ENCODE results near the gene OSBPL10. TPM values are rescaled to one million over a fixed set of nuclear protein-coding genes. Genes with fewer than 3 reads are reported as not detected.
A peak's percentile ranks its signal among the peaks of the same experiment; 100 is the strongest.

Gene OSBPL10
- total and polyA plus RNA-seq, 2 of the 4 experiments (the other 2 are of a cell fraction) = 9.5 to 10.1 TPM

- POLR2A ChIA-PET (ENCODE audit: unreplicated experiment) = interaction anchor here (0.5 kb wide), 1 partner anchor 10 kb away, joined by 4 read pairs; no protein-coding TSS in a partner anchor
- intact Hi-C loops (cut with micrococcal nuclease) = loop anchor here (5.0 kb wide), 1 partner anchor 34 kb away; no protein-coding TSS in a partner anchor
- H2BK5ac ChIP-seq (ENCODE audit: low read depth, low read length, poor library complexity, severe bottlenecking) = peak overlapping the region; percentile 28
- H3K9me3 ChIP-seq (ENCODE audit: control insufficient read depth, insufficient read depth, low read length) = no peaks in the 10 kb centered on the region
- peak overlapping the region; percentile 69 for H2BK120ac ChIP-seq (ENCODE audit: low read depth, low read length)
- TF ChIP-seq NFE2L2 (IDR thresholded peaks at IDR 0.05; ENCODE audit: low read depth, low read length) (no peak), RAD21 (IDR thresholded peaks at IDR 0.05; ENCODE audit: low read length) (no peak), MXI1 (IDR thresholded peaks at IDR 0.05; ENCODE audit: borderline replicate concordance, low read depth, low read length) (no peak)
- peak overlapping the region; percentile 13; the same call in 1 of the 3 replicates for H2BK15ac ChIP-seq (ENCODE audit: low read depth, low read length)
- peak overlapping the region; percentile 87 for H3K4ac ChIP-seq (ENCODE audit: low read depth, low read length)
- no peak overlapping the region; the same call in 1 of the 2 replicates for H3K56ac ChIP-seq (ENCODE audit: extremely low read depth, insufficient read depth, low read length)
- no peaks in the 10 kb centered on the region for H3K27me3 ChIP-seq (ENCODE audit: control insufficient read depth, insufficient read depth, low read length)
- CTCF ChIA-PET = interaction anchor here (0.6 to 1.5 kb wide), 2 partner anchors 9 to 22 kb away, joined by 3 to 4 read pairs; no protein-coding TSS in a partner anchor
- no peak overlapping the region for H2AK9ac ChIP-seq (replicated peaks; ENCODE audit: low read depth, low read length, poor library complexity)
- peak overlapping the region; percentile 64; the same call in 1 of the 2 replicates for H3K27ac ChIP-seq (ENCODE audit: insufficient read depth, low read length)
- ATAC-seq (ENCODE audit: low read depth) (peak; percentile 54), DNase-seq (peak; percentile 65)
- peak overlapping the region; percentile 85 for H3K14ac ChIP-seq (replicated peaks; ENCODE audit: low read depth, low read length)
- H3K9me1 ChIP-seq (ENCODE audit: insufficient read depth, low read length) = no peaks in the 10 kb centered on the region; the same call in none of the 2 replicates
- H4K20me1 ChIP-seq (ENCODE audit: insufficient read depth, low read length) = no peaks in the 10 kb centered on the region
- no peak overlapping the region for H3K4me3 ChIP-seq (ENCODE audit: insufficient read depth, low read depth, low read length)
- peak overlapping the region; percentile 46; the same call in 1 of the 2 replicates for H4K5ac ChIP-seq (ENCODE audit: low read depth, low read length)
- no CpG with 5 or more reads among the region's 4 CpGs for whole genome bisulfite sequencing, 2 experiments (ENCODE audit: extremely low coverage in 2 of 2, insufficient read length in 1 of 2)
- H3K9ac ChIP-seq (ENCODE audit: low read depth, low read length) = no peak overlapping the region
- peak overlapping the region; percentile 98 for H3K4me2 ChIP-seq (ENCODE audit: low read depth, low read length)
- BruUV-seq (replicated peaks) = no TSS peak
- peaks cover 8% of the 10 kb centered on the region for H3K4me1 ChIP-seq (ENCODE audit: control insufficient read depth, insufficient read depth, low read length)
- dilution Hi-C loops (cut with HindIII; ENCODE audit: low sequenced_read_pairs, unreplicated experiment) = no loop called here
- H2AFZ ChIP-seq (replicated peaks; ENCODE audit: low read length, poor library complexity) = no peak overlapping the region
- H2BK20ac ChIP-seq (ENCODE audit: low read depth, low read length) = peak overlapping the region; percentile 72
- H4K91ac ChIP-seq (ENCODE audit: insufficient read depth, low read depth, low read length) = peak overlapping the region; percentile 57
- H3K18ac ChIP-seq (ENCODE audit: low read depth, low read length) = peak overlapping the region; percentile 42; the same call in 1 of the 2 replicates
- peak overlapping the region in 1 of 2 experiments; percentile 75; a peak in 3 of 4 replicates for H4K8ac ChIP-seq (ENCODE audit: low read depth in 2 of 2, low read length in 2 of 2)
- peak overlapping the region; percentile 77; the same call in 1 of the 2 replicates for H2AK5ac ChIP-seq (ENCODE audit: low read depth, low read length)
- in situ Hi-C loops (cut with MboI; ENCODE audit: low sequenced_read_pairs) = no loop called here
- H3K36me3 ChIP-seq (ENCODE audit: control insufficient read depth, insufficient read depth, low read length) = no peaks in the 10 kb centered on the region
- H3K79me1 ChIP-seq (ENCODE audit: low read depth in 1 of 2, low read length in 2 of 2) = peaks cover 9 to 14% of the 10 kb centered on the region in 2 experiments
- peak overlapping the region; percentile 62; the same call in 1 of the 2 replicates for H3K23ac ChIP-seq (ENCODE audit: low read depth, low read length)
Measured at GRCh38 chr3:31960793-31961431, 20.1 kb downstream of the OSBPL10 start.
